T-helper 1 cell treated with Interleukin-12 subunit alpha and Interleukin-12 subunit beta and Interleukin-4 antibody, amounts not matched to agents 30 ng/mL and 1 ng/mL, for 36 hours (primary cell): ENCODE data around the gene SLC17A1. TPM values are rescaled to one million over a fixed set of nuclear protein-coding genes. Genes with fewer than 3 reads are reported as not detected.

Experiments
- intact Hi-C: fragments of 100-400 bp; cut with micrococcal nuclease; formaldehyde crosslinking; loops from one replicate; pipeline ENCODE4 v1.15.1; 2024
- total RNA-seq: library from RNA; stranded (reverse); gene quantifications from 2 replicates; pipeline ENCODE4 v1.2.3, GENCODE V29; 2022

SLC17A1 gene
- total RNA-seq, 1 donor from 2014 or later: not detected

GRCh38 chr6:25833136-25833535, 1.3 kb upstream of the SLC17A1 start:
- intact Hi-C loops: no loop called here

- intact Hi-C loops: no loop called here
Measured at GRCh38 chr6:25832670-25833069, 818 bp upstream of the SLC17A1 start.

- intact Hi-C loops: no loop called here
Measured at GRCh38 chr6:25832307-25832662, 433 bp upstream of the SLC17A1 start.

DNA sequence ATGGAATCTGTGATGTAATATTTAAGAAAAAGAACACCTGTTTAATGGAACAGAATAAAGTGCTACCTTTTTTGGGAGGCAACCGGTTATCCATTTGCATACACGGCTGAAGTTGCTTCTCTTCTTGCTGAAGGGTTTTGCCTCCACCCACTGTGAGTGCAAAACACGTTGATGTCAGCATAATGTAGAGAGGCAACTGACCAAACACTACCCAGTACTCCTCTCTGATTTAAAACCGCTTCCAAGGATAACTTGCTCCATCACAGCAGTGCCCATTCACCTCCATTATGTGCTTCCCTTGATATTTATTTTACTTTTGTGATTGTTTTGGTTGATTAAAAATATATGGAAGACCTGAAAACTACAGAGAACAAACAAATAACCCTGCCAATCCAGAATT, 1.4 kb downstream of the SLC17A1 start:
- intact Hi-C loops: no loop called here

- intact Hi-C loops: no loop called here
Measured at GRCh38 chr6:25829375-25829774, 2.5 kb downstream of the SLC17A1 start.

GRCh38 chr6:25821341-25821740, 10.5 kb downstream of the SLC17A1 start:
- intact Hi-C loops: no loop called here

GRCh38 chr6:25816252-25816651, 15.6 kb downstream of the SLC17A1 start:
- intact Hi-C loops: no loop called here

GRCh38 chr6:25815194-25815593, 16.7 kb downstream of the SLC17A1 start:
- intact Hi-C loops: no loop called here

- intact Hi-C loops: no loop called here
Measured at GRCh38 chr6:25804804-25805203, 27.0 kb downstream of the SLC17A1 start.

GRCh38 chr6:25801436-25801835, 30.4 kb downstream of the SLC17A1 start:
- intact Hi-C loops: no loop called here

- intact Hi-C loops: no loop called here
Measured at GRCh38 chr6:25794784-25795183, 37.1 kb downstream of the SLC17A1 start.

GRCh38 chr6:25793970-25794369, 37.9 kb downstream of the SLC17A1 start:
- intact Hi-C loops: no loop called here

DNA sequence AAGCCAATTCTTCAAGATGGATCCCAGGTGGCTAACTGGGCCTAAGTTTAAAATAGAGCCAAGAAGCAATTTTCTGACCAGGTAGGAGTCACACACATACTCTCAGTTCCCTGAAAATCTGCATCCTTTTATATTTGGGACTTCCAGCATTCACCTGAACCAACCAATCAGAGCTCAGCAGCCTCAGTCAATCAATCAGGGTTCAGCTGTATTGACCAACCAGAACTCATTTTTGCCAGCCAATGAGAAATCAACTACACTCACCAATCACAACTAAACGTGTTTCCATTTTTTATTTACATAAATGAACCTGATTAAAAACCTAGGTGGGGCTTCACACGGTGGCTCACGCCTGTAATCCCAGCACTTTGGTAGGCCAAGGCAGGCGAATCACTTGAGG, 39.8 kb downstream of the SLC17A1 start:
- intact Hi-C loops: no loop called here

DNA sequence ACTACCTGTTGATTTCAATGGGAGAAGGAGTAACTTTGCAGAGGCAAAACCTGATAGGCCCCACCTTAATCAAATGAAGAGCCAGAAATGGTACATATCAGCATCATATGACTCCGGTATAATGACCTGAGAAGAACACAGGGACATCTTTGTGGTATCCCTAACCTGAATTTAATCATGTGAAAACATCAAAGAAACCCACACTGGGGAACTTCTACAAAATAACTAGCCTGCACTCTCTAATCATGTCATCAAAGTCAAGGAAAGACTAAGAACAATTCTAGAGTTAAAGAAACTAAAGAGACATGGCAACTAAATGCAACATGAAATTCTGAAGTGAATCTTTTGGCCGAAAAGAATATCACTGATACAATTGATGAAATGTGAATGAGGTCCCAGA, 42.4 kb downstream of the SLC17A1 start:
- intact Hi-C loops: loop anchor here (2.0 kb wide), 1 partner anchor 203 kb away; no protein-coding TSS in a partner anchor

GRCh38 chr6:25788305-25788922, 43.4 kb downstream of the SLC17A1 start:
- intact Hi-C loops: loop anchor here (1.0 to 2.0 kb wide), 3 partner anchors 94 to 204 kb away; no protein-coding TSS in a partner anchor

DNA sequence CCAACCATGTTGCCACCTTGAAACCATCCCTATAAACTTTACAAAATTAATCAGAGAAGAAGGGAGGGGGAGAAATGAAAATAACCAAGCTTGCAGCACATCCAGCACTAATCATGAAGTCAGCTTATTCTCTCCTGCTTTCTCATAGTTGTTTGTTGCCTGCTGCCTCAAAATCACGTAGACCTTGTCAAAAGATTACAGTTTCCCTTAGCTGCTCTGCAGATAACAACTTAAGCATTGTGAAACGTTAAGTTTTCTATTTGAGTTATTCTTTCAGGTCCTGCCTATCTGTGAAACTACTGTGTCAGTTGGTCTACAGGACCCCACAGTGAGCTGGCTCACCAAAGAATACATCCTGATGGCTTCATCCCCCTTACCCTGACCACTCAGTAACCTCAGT, 44.4 kb downstream of the SLC17A1 start:
- intact Hi-C loops: no loop called here

GRCh38 chr6:25781134-25781533, 50.7 kb downstream of the SLC17A1 start:
- intact Hi-C loops: loop anchor here (5.0 kb wide), 1 partner anchor 1469 kb away; no protein-coding TSS in a partner anchor

DNA sequence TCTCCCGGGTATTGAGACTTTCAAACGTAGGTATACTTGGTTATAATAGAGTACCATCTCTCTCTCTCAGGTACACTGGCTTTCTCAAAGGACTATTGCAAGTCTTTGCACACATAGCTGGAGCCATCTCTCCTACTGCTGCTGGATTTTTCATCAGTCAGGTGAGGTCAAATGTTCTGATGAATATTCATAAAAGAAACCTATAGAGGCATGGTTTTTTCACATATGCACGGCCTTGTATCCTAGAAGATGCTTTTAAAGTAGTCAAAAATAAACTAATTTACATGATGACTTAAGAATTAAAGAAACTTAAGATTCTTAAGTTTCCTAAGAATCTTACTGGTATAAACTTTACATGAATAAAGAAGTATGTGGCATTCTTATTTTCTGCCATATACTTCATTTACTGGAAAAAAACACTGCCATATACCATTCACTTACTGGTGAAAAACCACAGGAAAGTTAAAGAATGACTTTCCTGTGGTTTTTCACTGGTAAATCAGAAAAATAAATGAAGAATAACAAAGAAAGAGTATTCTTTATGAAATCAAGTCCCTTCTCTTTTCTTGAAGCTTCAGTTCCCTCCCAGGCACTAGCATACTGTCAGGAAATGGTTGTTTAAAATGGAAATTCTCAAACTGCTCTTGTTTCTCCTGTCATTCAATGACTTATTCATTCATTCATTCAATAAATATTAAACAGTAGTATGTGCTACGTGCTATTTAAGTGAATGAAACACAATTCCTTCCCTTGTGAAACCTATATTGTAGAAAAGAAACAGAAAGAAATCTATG, 53.8 kb downstream of the SLC17A1 start:
- intact Hi-C loops: no loop called here

DNA sequence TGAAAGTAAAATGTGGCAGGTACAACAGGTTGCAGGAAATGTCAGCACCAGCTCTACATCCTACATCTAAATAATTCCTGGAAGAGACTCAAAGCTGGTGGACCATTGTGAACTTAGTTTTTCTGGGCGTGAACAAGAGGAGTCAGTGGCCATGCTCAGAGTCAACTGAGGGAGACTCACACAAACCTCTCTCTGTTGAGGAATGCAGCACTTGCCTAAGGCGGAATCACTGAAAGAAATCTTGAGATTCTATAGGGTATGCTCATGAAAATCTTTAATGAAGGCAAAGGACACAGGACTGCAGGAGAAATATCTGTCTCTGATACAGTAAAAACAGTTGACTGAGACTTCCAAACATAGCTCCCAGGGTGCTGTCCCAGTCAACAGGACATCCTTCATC, 54.8 kb downstream of the SLC17A1 start:
- intact Hi-C loops: no loop called here

DNA sequence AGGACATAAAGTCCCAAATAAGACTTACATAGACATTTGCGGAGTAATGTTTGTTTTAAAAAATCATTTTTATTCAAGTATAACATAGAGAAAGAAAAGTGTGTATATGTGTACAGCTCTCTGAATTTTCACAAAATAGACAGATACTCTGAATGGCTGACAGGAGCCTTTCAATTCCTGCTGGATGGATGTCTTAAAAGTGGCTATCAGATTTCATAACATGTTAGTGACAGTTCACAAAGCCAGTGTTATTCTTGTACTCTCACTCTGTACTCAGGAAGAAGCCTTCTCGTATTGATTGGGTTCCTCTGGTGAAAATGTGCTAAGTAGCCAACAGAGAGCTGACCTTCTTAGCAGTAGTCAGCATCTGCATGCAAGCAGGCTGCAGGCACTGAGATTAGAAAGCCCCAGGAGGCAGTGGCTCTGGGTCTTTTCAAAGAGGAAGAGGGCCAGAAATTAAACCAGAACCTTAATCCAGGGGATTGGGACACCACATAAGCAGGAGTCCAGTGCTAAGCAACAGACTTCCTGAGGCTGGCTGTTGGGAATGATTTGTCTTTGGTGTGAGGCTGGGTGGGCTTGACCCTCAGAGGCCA, 57.6 kb downstream of the SLC17A1 start:
- intact Hi-C loops: no loop called here

DNA sequence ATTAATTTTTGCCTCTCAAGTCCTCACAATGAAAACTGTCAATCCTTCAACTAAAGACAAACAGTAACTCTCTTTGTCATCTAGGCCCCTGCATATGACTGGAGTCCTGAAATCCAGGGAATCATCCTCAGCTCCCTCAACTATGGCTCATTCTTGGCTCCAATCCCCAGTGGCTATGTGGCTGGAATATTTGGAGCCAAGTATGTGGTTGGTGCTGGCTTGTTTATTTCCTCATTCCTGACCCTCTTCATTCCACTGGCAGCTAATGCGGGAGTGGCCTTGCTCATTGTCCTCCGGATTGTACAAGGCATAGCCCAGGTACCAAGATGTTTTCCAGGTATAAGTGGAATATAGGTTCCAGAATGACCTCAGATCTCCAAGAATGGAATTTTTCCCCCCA, 61.9 kb downstream of the SLC17A1 start:
- intact Hi-C loops: no loop called here

DNA sequence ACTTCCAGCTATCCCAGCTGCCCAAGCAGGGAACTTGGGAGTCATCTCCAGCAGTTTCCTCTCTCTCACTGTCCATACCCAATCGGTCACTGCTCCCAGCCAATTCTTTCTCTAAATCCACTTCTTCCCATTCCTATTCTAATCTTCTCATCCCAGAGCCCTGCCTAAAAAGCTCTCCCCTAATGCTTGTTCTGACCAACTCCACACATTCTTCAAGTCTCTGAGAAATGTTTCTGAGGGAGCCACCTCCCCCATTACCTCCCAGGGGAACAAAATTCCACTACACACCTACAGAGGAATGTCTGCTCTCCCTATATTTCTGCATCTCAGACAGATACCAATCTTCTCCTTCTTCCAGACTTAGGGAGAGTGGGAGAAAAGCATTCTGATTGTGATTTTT, 63.3 kb downstream of the SLC17A1 start:
- intact Hi-C loops: no loop called here

- intact Hi-C loops: no loop called here
Measured at GRCh38 chr6:25764611-25765010, 67.2 kb downstream of the SLC17A1 start.
